Measurements from ENCODE around the gene PHACTR3. TPM values are rescaled to one million over a fixed set of nuclear protein-coding genes. Genes with fewer than 3 reads are reported as not detected.
A peak's percentile ranks its signal among the peaks of the same experiment; 100 is the strongest.

PHACTR3 gene
- polyA plus RNA-seq, 3 donors = 9.7 to 10.8 (median 10.5) TPM

- no peak for DNase-seq (ENCODE audit: extremely low read depth in 1 of 11, low read depth in 9 of 11, low spot score in 4 of 11)
Measured at GRCh38 chr20:59676851-59677182, 72.5 kb downstream of the PHACTR3 start.

- DNase-seq (ENCODE audit: extremely low read depth in 1 of 11, low read depth in 9 of 11, low spot score in 4 of 11) = no peak
Measured at GRCh38 chr20:59677586-59677985, 73.2 kb downstream of the PHACTR3 start.

- peak in 6 of 11 donors; percentile 9 to 28 (median 12) for DNase-seq (ENCODE audit: extremely low read depth in 1 of 11, low read depth in 9 of 11, low spot score in 4 of 11)
Measured at GRCh38 chr20:59678288-59678687, 73.9 kb downstream of the PHACTR3 start.

GRCh38 chr20:59678951-59679350, 74.6 kb downstream of the PHACTR3 start:
- no peak for DNase-seq (ENCODE audit: extremely low read depth in 1 of 11, low read depth in 9 of 11, low spot score in 4 of 11)

GRCh38 chr20:59680148-59680650, 75.9 kb downstream of the PHACTR3 start:
- DNase-seq (ENCODE audit: extremely low read depth in 1 of 11, low read depth in 9 of 11, low spot score in 4 of 11) = no peak

GRCh38 chr20:59680852-59681251, 76.5 kb downstream of the PHACTR3 start:
- DNase-seq (ENCODE audit: extremely low read depth in 1 of 11, low read depth in 9 of 11, low spot score in 4 of 11) = no peak

GRCh38 chr20:59682603-59683002, 78.3 kb downstream of the PHACTR3 start:
- no peak for DNase-seq (ENCODE audit: extremely low read depth in 1 of 11, low read depth in 9 of 11, low spot score in 4 of 11)

GRCh38 chr20:59683181-59683580, 78.8 kb downstream of the PHACTR3 start:
- no peak for DNase-seq (ENCODE audit: extremely low read depth in 1 of 11, low read depth in 9 of 11, low spot score in 4 of 11)

- no peak for DNase-seq (ENCODE audit: extremely low read depth in 1 of 11, low read depth in 9 of 11, low spot score in 4 of 11)
Measured at GRCh38 chr20:59684685-59685242, 80.4 kb downstream of the PHACTR3 start.

- DNase-seq (ENCODE audit: extremely low read depth in 1 of 11, low read depth in 9 of 11, low spot score in 4 of 11) = no peak
Measured at GRCh38 chr20:59686404-59687346, 82.3 kb downstream of the PHACTR3 start.

- no peak for DNase-seq (ENCODE audit: extremely low read depth in 1 of 11, low read depth in 9 of 11, low spot score in 4 of 11)
Measured at GRCh38 chr20:59688356-59688755, 84.0 kb downstream of the PHACTR3 start.

- DNase-seq (ENCODE audit: extremely low read depth in 1 of 11, low read depth in 9 of 11, low spot score in 4 of 11) = no peak
Measured at GRCh38 chr20:59688999-59689398, 84.7 kb downstream of the PHACTR3 start.

- DNase-seq (ENCODE audit: extremely low read depth in 1 of 11, low read depth in 9 of 11, low spot score in 4 of 11) = no peak
Measured at GRCh38 chr20:59690101-59690500, 85.8 kb downstream of the PHACTR3 start.

- DNase-seq (ENCODE audit: extremely low read depth in 1 of 11, low read depth in 9 of 11, low spot score in 4 of 11) = no peak
Measured at GRCh38 chr20:59690976-59691375, 86.6 kb downstream of the PHACTR3 start.

GRCh38 chr20:59692139-59692538, 87.8 kb downstream of the PHACTR3 start:
- no peak for DNase-seq (ENCODE audit: extremely low read depth in 1 of 11, low read depth in 9 of 11, low spot score in 4 of 11)

- DNase-seq (ENCODE audit: extremely low read depth in 1 of 11, low read depth in 9 of 11, low spot score in 4 of 11) = no peak
Measured at GRCh38 chr20:59693587-59693986, 89.2 kb downstream of the PHACTR3 start.

- DNase-seq (ENCODE audit: extremely low read depth in 1 of 11, low read depth in 9 of 11, low spot score in 4 of 11) = no peak
Measured at GRCh38 chr20:59696476-59696875, 92.1 kb downstream of the PHACTR3 start.

GRCh38 chr20:59697068-59697467, 92.7 kb downstream of the PHACTR3 start:
- DNase-seq (ENCODE audit: extremely low read depth in 1 of 11, low read depth in 9 of 11, low spot score in 4 of 11) = no peak

GRCh38 chr20:59698598-59698997, 94.3 kb downstream of the PHACTR3 start:
- no peak for DNase-seq (ENCODE audit: extremely low read depth in 1 of 11, low read depth in 9 of 11, low spot score in 4 of 11)

- no peak for DNase-seq (ENCODE audit: extremely low read depth in 1 of 11, low read depth in 9 of 11, low spot score in 4 of 11)
Measured at GRCh38 chr20:59701236-59701635, 96.9 kb downstream of the PHACTR3 start.

Measured in renal cortex interstitium (tissue), 11 donors.